GM18873 (cell line): ENCODE data around the gene RPA3.
"Not testable (repeated sequence)": the region's sequence is repeated elsewhere in the genome, so short reads cannot be mapped to it uniquely, and the experiment has no call there.

Experiments used
- ATAC-seq: cut with Tn5 transposase; IDR thresholded peaks from one replicate; pipeline ENCODE4 v1.9.1; 2021; ENCODE audit warnings: mild to moderate bottlenecking, moderate library complexity, moderate number of reproducible peaks; ENCODE audit not compliant: unreplicated experiment, low FRiP score

The RPA3 gene

DNA sequence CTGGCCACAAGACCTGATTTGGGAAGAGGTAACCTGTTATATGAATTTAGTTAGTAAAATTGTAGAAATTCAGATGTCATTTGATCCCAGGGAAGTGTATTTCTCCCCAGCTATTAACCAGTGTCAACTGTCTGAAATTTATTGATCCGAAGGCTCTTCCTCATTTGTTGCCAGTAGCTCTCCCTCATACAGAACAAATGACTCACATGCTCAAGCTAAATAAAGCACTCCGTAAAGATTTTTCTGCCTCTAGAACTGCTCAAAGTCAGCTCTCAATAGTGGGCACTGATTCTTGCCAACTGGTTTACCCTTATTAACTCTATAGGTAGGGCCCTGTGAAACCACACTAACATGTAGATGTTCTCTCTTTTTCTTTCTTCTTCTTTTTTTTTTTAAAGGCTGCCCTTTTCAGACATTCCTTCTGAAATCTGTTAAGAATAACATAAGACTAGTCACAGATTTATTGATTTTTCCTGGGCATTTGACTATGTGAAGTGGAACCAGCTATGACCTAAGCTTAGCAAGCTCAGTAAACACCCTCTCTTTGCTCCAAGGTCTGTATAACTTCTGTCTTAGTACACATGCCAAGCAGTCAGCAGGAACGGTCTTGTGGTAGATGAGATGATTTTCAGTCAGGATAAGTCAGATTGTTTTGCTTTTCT, 21.8 kb downstream of the RPA3 start:
- no peak for ATAC-seq

DNA sequence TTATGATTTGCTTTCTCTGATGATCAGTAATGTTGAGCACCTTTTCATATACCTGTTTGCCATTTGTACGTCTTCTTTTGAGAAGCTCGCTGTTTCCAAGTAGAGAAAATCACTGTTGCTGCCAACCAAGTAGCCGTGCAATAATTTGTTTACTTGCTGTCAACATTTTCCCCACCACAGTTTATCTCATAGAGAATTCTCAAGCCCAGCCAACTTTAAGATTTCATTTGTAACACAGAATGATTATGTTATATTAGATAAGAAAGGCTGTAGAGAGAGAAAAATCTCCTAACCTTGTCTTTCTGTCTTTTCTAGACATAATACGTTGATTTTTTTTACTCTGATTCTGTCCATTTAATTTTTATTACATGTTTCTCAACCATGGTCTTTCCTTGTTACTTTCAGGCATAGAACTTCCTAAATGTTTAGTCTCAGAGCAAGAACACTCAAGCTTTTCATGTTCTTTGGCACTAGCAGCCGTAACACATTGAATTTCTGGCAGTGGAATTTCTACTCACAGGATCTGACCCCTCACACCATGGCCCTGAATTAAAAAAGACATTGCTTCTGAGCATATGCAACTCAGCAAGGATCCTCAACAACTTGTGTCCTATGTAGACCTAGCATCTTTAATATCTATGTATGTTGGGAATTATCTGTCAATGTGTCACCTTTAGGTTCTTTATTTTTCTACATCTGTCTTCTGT, 23.1 kb downstream of the RPA3 start:
- no peak for ATAC-seq

DNA sequence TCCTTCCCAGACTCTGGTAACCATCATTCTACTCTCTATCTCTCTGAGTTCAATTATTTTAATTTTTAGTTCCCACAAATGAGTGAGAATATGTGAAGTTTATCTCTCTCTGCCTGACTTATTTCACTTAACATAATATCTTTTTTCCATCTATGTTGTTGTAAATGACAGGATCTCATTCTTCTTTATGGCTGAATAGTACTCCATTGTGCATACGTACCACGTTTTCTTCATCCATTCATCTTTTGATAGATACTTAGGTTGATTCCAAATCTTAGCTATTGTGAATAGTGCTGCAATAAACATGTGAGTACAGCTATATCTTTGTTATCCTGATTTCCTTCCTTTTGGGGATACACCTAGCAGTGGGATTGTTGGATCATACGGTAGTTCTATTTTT, 23.9 kb downstream of the RPA3 start:
- no peak for ATAC-seq

DNA sequence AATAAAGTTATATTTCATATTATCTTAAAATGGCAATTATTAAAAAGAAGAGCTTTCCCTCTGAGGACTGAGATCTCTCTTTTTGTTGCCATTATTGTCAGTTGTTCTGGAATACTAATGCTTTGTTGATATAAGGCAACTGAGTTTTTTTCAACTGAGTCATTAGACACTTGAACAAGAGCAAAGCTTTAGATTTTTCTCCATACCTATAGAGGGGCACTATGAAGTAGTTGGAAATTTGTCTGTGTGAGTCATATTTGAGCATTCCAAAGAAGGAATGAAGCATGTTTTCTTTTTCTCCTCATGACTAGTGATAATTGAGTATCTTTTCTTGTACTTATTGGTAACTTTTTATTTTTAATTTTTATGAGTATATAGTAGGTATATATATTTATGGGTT, 24.5 kb downstream of the RPA3 start:
- ATAC-seq, result no peak

DNA sequence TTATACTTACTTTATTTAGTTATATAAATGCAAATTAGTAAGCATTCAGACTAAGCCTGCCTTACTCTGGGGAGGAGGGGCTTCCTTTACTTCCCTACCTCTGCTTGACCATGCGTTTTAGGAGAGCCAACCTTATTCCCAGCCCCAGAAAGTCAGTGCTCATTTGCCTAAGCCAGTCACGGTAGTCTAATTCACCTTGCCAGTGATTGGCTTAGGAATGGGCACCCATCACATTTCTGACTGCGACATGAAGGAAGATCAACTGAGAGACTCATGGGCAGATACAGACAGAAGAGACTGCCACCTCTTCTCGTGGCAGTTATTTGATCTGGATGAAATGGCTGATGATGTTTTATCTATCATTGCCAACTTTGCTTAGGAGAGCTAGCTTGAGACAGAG, 29.5 kb downstream of the RPA3 start:
- no peak for ATAC-seq

DNA sequence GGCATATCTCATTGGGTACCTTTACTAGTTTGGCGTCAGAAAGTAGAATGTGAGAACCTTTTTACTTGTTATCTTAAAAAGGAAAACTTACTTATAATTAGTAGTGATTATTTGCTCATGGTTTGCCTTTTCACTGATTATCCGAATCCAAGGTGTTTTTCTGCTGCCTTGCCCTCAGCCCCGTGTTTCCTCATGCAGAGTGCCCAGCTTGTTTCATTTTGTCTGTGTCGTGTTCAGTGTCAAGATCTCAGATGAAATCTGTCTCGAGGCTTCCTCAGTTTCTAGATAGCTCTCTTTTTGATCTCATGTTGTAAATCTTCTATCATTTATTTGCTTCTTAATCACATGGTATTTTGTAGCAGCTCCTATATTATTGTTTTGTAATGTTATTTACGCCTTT, 30.1 kb downstream of the RPA3 start:
- no peak for ATAC-seq

DNA sequence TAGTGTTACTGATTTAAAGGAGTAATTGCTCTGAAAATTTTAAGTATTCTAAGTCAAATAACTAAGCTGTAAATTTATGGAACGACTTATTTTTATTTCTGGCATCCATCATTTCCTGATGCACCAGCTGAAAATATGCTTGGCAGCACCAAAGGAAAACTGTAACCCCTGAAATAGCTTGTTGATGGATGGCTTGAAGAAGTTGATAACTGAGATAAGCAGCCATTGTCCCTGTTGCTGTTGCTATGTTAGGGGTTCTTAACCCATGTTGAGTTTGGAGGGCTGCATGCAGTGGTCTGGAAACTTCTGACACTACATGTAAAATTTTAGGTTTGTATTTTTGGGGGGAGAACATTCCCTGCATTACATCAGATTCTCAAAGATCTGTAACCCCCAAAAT, 30.6 kb downstream of the RPA3 start:
- ATAC-seq, result no peak

DNA sequence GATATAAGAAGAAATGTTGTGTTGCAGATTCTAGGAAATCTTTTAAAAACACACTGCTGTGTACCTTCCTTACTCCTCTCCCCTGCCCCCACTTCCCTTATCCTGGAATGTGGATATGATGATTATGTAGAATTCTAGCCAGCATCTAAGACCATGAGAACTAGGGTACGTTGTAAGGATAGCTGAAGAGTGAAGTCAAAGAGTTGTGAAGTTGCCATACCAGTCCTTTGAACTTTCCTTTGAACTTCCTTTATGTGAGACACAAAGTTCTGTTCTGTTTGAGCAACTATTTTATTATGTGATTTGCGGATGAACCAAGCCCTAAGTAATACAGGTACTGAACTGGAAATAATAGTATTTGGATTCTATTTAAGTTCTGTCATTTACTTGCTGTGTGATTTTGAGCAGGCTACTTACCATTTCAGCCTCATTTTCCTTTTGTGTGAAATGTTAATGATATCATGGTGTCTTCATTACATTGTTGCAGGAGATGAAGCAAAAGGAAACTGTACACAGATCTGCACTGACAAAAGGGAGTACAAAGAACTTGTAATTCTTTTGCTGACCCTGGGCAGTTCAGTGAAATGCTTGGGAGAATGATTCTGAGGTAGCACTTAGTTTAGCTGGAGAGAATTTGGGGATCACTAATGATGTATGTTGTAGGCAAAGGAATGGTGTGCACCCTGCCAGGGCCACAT, 31.4 kb downstream of the RPA3 start:
- ATAC-seq, result no peak

DNA sequence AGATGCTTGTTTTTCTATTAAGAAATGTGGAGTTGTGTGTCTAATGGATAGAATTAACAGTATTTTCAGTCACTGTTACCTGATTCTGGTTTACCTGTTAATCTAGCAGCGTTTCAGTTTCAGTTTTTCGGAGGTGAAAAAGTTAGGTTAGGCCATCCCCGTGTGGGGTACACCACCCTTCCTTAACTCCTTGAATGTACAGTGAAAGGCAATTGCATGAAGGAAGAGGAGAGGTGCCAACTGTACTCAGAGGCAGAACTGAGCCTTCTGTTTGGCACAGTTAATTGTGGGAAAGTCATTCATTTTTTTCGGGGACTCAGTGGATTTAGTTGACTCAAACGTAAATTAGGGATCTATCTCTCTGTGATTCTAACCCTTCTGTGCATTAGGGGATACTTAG, 35.5 kb downstream of the RPA3 start:
- ATAC-seq, result no peak

DNA sequence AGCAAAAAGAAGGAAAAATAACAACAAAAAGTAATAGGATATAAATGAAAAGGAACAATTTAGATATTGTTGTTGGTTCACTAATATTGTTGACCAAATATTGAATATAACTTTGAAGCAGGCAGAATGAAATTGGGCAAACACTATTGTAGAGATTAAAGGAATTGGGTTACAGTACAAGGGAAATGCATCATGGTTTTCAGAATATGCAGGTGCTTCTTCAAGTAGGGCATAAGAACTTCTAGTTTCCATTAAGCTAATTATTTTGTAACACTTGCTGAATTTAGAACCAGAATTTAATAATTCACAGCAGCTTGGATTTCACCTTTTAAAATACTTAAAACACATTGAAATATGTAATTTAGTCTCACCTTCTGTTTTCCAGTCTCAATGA, 36.5 kb downstream of the RPA3 start:
- no peak for ATAC-seq

DNA sequence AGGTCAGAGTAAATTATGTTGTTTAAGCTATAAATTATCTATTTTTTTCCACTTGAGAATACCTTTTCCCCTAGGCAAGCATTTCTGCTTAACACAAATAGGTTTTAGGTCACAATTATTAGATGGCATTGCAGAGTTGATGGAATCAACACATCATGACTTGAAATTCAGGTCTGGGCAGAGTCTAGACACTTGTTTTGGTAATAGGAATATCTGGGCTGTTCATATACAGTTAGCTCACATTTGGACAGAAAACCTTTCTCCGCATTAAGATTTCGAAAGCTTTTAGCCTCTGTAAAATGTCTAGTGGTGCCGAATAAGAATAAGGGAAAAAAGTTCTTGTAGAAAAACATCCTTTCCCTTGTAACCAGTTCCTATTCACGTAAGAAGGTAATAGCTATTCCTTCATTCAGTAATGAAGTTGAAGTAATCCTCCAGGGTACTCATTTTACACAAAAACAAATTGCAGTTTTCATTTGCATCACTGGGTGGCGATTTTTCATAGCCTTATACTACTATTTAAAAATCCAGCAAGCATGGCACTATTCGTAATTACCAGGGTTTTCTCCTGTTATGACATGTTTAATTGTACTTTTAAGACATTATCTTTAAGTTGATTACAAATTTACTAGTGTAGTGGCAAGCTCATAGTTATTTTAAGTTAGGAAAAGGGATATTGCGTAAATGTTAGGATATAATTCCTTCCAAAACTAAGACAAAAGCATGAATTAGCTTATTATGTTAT, 37.0 kb downstream of the RPA3 start:
- ATAC-seq, result peak; percentile 67

DNA sequence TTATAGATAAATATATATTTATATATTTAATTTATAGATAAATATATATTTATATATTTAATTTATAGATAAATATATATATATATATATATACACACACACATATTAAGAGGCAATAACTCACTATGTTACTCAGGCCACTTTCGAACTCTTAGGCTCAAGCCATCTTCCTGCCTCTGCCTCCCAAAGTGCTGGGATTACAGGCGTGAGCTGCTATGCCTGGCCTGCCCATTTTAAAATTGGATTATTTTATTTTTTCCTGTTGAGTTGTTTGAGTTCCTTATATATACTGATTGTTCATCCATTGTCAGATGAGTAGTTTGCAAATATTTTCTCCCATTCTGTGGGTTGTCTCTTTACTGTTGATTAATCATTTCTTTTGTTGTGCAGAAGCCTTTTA, 38.8 kb downstream of the RPA3 start:
- ATAC-seq, result not testable (repeated sequence)

DNA sequence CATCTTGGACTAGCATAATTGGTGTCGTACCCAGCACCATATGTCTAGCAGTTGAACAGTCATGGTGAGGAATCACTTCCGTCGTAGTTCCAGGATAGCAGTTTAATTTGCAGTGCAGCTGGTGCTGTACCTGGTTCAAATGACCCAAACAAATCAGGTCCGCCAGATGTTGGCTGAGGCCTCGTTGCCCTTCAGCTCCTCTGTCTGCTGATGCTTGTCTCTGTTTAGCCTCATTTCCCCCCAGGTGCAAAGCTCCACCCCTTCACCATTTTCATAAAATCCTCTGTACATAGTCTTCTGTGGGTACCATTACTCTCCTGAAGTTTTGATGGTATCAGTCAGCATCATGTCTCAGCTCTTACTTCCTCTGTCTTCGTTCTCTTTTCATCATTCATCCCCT, 42.7 kb downstream of the RPA3 start:
- ATAC-seq, result no peak

DNA sequence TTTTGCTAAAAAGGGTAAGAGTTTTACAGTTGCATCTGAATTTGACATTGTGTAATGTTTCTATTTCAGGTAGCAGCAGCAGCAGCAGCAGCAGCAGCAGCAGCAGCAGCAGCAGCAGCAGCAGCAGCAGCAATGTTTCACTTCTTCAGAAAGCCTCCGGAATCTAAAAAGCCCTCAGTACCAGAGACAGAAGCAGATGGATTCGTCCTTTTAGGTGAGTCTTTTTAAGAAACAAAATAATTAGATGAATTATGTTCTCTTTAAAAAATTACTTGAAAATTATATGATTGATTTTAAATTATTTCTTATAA, 45.2 kb downstream of the RPA3 start:
- ATAC-seq, result no peak

DNA sequence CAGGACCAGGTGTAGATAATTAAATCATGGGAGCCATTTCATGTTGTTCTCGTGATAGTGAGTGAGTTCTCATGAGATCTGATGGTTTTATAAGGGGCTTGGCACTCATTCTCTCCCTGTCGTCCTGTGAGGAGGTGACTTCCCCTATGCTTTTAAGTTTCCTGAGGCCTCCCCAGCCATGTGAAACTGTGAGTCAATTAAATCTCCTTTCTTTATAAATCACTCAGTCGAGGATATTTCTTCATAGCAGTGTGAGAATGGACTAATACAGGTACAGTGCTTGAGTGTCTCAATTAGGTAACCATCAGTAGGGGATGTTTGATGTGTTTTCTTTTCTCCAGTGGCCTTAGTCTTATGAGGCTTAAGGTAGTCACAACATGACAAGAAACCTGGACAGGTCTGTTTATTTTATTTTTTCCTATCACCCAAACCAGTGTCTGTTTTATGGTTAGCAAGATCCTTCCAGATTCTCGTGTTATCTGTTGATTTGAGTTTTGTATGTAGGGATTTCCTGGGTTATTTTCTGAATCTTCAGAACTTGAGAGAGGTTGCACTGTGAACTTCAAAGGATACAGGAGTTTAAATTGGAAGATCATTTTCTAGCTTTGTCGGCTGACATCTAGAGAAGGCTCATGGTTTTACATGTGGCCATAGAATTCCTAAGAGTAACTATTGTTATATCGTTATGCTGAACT, 45.7 kb downstream of the RPA3 start:
- no peak for ATAC-seq

DNA sequence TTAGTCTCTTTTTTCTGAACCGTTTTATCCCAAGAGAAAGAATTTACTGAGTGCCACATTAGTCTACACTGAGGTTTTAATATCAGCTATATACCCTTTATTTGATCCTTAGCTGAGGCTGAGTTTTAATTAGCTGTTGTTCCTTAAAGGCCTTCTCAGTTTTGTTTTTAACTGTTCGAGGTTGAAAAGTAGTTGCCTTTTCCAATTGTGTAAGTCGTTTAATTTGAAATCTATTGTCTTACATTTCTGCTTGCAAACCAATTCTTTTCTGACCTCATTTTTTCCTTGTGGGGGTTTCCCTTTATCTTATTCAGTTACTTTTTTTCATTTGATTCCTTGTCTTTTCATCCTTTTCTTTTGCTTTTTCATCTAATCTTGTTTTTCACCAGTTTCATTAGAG, 47.0 kb downstream of the RPA3 start:
- ATAC-seq, result no peak

DNA sequence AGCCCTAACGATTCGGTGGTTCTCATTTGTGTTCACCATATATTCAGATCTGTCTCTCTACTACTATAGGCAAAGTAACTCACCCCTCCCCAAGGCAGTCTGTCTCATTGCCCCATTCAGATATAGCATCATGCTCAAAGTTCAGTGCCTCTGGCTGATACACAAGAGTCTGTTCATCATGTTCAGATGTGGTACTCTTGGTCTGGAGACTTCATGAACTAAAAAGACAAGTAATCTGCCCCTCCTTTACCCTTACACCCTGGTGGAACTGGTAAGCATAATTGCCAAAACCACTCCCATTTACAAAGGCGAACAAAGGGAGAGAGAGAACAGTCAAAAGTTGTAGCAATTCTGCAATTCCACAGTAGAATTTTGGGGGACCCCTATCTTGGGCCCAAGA, 47.9 kb downstream of the RPA3 start:
- ATAC-seq, result no peak

DNA sequence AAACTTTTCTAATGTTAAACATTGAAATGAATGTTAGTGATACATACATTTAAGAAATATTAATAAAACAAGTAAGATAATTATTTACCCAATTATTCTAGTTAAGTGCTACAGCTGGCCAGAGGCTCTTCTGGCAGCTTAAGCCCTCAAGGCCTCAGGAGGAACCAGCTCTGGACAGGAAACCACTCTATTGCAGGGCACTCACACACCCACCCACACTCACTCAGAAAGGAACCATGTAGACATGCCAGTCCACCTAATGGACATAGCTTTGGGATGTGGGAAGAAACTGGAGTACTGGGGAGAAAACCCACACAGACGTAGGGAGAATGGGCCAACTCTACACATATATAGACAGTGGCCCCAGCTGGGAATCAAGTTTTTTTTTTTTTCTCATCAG, 49.7 kb downstream of the RPA3 start:
- ATAC-seq, result no peak

DNA sequence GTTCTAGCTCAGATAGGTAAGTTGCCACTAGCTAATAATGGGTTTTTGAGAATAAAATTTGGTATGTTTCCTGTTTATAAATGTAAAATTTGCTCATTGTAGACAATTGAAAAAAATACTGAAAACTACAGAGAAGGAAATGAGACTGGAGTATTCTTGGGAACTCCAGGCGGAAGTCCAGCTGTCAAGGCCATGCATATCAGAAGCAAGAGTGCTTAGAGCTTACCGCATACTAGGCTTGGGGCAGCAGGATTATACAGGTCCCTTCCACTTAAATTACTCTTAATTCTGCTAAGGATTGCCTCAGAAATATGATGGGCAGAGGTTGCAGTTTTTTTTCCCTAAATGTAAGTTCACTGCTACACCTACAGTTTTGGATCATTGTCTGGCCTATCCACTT, 51.2 kb downstream of the RPA3 start:
- no peak for ATAC-seq

DNA sequence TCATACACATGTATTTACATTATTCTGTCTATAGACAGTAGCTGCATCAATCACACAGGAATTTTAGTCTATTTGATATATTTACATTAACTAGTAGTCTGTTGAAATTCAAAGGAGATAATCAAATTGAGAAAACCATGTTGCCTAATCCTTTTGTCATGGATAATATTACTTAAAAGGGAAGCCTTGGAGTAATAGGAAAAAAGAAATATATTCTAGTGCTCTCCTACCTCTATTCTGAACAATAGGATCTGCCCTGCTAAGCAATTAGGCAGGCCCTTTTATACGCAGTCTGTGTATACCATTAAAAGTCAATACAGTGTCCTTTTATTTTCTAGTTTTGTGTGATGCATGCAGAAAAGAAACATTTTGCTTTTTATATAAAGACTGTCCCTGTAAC, 53.4 kb downstream of the RPA3 start:
- no peak for ATAC-seq

DNA sequence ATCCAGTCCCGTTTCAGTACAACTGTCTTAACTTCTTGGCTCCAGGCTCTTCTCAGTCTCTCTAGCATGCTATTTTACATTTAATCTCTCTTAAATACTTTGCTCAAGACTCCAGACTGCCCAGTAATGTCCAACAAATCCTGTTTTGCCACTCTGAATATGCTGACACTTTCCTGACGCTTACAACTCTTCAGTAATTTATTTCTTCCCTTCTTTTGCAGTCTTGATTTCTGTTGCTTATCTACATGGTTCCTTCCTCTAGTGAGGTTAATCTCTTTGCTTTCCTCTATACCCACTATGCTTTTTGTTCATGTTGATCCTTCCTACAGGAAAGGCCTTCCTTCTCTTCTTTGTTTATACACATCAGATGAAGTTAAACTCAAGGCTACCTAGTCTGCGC, 54.1 kb downstream of the RPA3 start:
- ATAC-seq, result no peak
